OCI-LY3 (cell line): ENCODE measurements around the gene MOCS3.

Source experiments
- H2AFZ ChIP-seq: fragments of 200-600, 300-600 bp; shearing (Covaris generic); 2 replicates; pipeline ENCODE4 v1.6.0; 2014; ENCODE audit warnings: antibody characterized with exemption, low read depth, low read length
- H3K27ac ChIP-seq: fragments of 200-600, 300-600 bp; sonication (generic); 2 replicates; pipeline ENCODE4 v1.5.1; 2014; ENCODE audit warnings: mild to moderate bottlenecking, low read length, moderate library complexity, mixed read lengths
- H3K27me3 ChIP-seq: fragments of 200-600, 300-600 bp; sonication (generic); 2 replicates; pipeline ENCODE4 v1.6.1; 2014; ENCODE audit warnings: low read depth, low read length, mixed read lengths
- H3K36me3 ChIP-seq: fragments of 200-600, 300-600 bp; sonication (generic); replicated peaks from 2 replicates; pipeline ENCODE3; 2014; ENCODE audit warnings: low read depth, low read length, mixed read lengths
- H3K4me1 ChIP-seq: fragments of 300-600, 200-600 bp; sonication (generic); 2 replicates; pipeline ENCODE4 v1.6.1; 2014; ENCODE audit warnings: low read length, mixed read lengths
- H3K4me2 ChIP-seq: fragments of 200-600, 300-600 bp; sonication (generic); 2 replicates; pipeline ENCODE4 v1.6.1; 2014; ENCODE audit warnings: low read length, mixed read lengths
- H3K4me3 ChIP-seq: fragments of 300-600, 200-600 bp; sonication (generic); 2 replicates; pipeline ENCODE4 v1.5.1; 2014; ENCODE audit warnings: antibody characterized with exemption, mild to moderate bottlenecking, low read length, moderate library complexity
- H3K79me2 ChIP-seq: fragments of 300-600, 200-600 bp; shearing (Covaris generic); 2 replicates; pipeline ENCODE4 v1.6.1; 2014; ENCODE audit warnings: mild to moderate bottlenecking, low read length, mixed read lengths
- H3K9ac ChIP-seq: fragments of 300-600, 200-600 bp; shearing (Covaris generic); 2 replicates; pipeline ENCODE4 v1.6.0; 2014; ENCODE audit warnings: mild to moderate bottlenecking, low read length, moderate library complexity
- H3K9me3 ChIP-seq: fragments of 200-600, 300-600 bp; shearing (Covaris generic); 2 replicates; pipeline ENCODE4 v1.6.1; 2014; ENCODE audit warnings: low read length, mixed read lengths; ENCODE audit not compliant: insufficient read depth
- H4K20me1 ChIP-seq: fragments of 200-600, 300-600 bp; sonication (generic); 2 replicates; pipeline ENCODE4 v1.6.1; 2016; ENCODE audit warnings: low read length, mixed read lengths; ENCODE audit not compliant: insufficient read depth
- EZH2phosphoT487 ChIP-seq: fragments of 200-600 bp; shearing (Covaris generic); IDR thresholded peaks from 2 replicates; pipeline ENCODE4 v1.6.1; 2018; ENCODE audit warnings: antibody characterized with exemption, mixed run types, low read depth
- TF ChIP-seq, protein P1 (sequence below): fragments of 200-600, 300-600 bp; sonication (generic); IDR thresholded peaks from 2 replicates; pipeline ENCODE4 v1.5.1; 2014; ENCODE audit warnings: antibody characterized with exemption, low read length, low read depth

The MOCS3 gene

DNA sequence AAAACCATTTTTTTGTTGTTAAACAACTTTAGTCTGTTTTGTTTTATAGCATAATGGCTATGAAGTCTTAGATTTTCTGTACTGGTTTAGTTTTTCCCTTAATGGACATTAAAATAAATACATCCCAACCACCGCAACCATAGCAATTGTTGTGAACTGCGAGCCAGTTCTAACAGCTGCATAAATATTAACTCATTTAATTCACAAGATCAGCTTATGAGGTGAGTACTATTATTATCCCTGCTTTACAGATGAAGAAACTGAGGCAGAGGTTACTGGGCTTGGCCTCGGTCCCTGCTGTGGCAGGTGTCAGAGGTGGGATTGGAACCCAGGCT lies 23.1 kb downstream of the MOCS3 start:
- H4K20me1 ChIP-seq: no peaks in the 10 kb centered on the region
- no peaks in the 10 kb centered on the region for H3K36me3 ChIP-seq
- H3K4me1 ChIP-seq: 0 out of 2 replicates have a peak, but pooled peaks cover 3% of the 10 kb centered on the region
- H3K4me2 ChIP-seq: peak overlapping the region; percentile 63; the same call in 1 of the 2 replicates
- no peak overlapping the region for H3K9ac ChIP-seq
- H2AFZ ChIP-seq: no peak overlapping the region
- no peak for TF ChIP-seq EZH2phosphoT487
- TF ChIP-seq, protein P1, sequence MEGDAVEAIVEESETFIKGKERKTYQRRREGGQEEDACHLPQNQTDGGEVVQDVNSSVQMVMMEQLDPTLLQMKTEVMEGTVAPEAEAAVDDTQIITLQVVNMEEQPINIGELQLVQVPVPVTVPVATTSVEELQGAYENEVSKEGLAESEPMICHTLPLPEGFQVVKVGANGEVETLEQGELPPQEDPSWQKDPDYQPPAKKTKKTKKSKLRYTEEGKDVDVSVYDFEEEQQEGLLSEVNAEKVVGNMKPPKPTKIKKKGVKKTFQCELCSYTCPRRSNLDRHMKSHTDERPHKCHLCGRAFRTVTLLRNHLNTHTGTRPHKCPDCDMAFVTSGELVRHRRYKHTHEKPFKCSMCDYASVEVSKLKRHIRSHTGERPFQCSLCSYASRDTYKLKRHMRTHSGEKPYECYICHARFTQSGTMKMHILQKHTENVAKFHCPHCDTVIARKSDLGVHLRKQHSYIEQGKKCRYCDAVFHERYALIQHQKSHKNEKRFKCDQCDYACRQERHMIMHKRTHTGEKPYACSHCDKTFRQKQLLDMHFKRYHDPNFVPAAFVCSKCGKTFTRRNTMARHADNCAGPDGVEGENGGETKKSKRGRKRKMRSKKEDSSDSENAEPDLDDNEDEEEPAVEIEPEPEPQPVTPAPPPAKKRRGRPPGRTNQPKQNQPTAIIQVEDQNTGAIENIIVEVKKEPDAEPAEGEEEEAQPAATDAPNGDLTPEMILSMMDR: no peak
- H3K27ac ChIP-seq: no peak overlapping the region
- no peaks in the 10 kb centered on the region for H3K9me3 ChIP-seq
- H3K79me2 ChIP-seq: no peaks in the 10 kb centered on the region
- no peak overlapping the region for H3K4me3 ChIP-seq
- peaks cover 42% of the 10 kb centered on the region for H3K27me3 ChIP-seq

GRCh38 chr20:50982363-50982762 lies 23.7 kb downstream of the MOCS3 start:
- Histone ChIP-seq H2AFZ (no peak overlapping the region), H3K27me3 (peaks cover 40% of the 10 kb centered on the region), H3K79me2 (no peaks in the 10 kb centered on the region), H4K20me1 (no peaks in the 10 kb centered on the region), H3K4me1 (0 out of 2 replicates have a peak, but pooled peaks cover 3% of the 10 kb centered on the region), H3K27ac (no peak overlapping the region), H3K9ac (no peak overlapping the region), H3K4me2 (no peak overlapping the region), H3K9me3 (no peaks in the 10 kb centered on the region), H3K36me3 (no peaks in the 10 kb centered on the region), H3K4me3 (no peak overlapping the region)
- no peak for TF ChIP-seq EZH2phosphoT487
- TF ChIP-seq, protein P1: no peak

- H3K4me3 ChIP-seq: no peak overlapping the region
- H2AFZ ChIP-seq: no peak overlapping the region
- TF ChIP-seq, protein P1: no peak
- TF ChIP-seq EZH2phosphoT487: no peak
- H4K20me1 ChIP-seq: no peaks in the 10 kb centered on the region
- H3K27ac ChIP-seq: no peak overlapping the region
- no peaks in the 10 kb centered on the region for H3K79me2 ChIP-seq
- 0 out of 2 replicates have a peak, but pooled peaks cover 6% of the 10 kb centered on the region for H3K4me1 ChIP-seq
- H3K9me3 ChIP-seq: no peaks in the 10 kb centered on the region
- H3K9ac ChIP-seq: no peak overlapping the region
- H3K27me3 ChIP-seq: peaks cover 32% of the 10 kb centered on the region
- H3K4me2 ChIP-seq: no peak overlapping the region
- no peaks in the 10 kb centered on the region for H3K36me3 ChIP-seq
These were observed 24.7 kb downstream of the MOCS3 start for GRCh38 chr20:50983321-50983720.

DNA sequence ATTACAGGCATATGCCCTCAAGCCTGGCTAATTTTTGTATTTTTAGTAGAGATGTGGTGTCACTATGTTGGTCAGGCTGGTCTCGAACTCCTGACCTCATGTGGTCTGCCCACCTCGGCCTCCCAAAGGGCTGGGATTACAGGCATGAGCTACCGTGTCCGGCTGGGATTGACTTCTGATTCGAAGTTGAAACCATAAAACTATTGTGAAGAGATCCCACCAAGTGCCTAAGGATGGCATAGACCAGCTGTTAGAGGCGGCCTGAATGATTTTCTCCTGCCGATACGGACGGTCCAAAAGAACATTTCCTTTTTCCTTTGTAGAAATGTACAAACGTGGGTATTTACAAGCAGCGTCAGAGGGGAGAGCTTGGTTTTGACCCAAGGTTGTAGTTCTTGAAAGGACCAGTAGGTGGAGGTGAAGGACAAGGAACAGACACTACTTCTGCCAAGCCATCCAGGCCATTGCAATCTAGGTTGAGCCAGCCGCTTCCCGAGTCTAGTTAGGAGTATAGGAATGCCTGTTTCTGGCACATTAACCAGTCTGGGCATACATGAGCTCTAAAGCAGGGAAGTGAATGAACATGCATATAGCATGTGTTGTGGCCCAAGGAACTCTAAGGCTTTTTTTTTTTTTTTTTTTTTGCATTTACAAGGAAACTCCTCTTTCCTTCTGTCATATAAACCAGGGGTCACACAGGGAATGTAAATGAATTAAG lies 29.0 kb downstream of the MOCS3 start:
- no peaks in the 10 kb centered on the region for H3K36me3 ChIP-seq
- H3K79me2 ChIP-seq: no peaks in the 10 kb centered on the region
- no peaks in the 10 kb centered on the region for H3K9me3 ChIP-seq
- no peak overlapping the region for H3K9ac ChIP-seq
- peaks cover 12% of the 10 kb centered on the region for H3K4me1 ChIP-seq
- no peaks in the 10 kb centered on the region for H4K20me1 ChIP-seq
- H3K27me3 ChIP-seq: peaks cover 28% of the 10 kb centered on the region
- peak overlapping the region; percentile 65 for H3K4me2 ChIP-seq
- no peak for TF ChIP-seq EZH2phosphoT487
- TF ChIP-seq, protein P1: peak; percentile 96
- H2AFZ ChIP-seq: peak overlapping the region; percentile 94
- H3K27ac ChIP-seq: no peak overlapping the region
- peak overlapping the region; percentile 66 for H3K4me3 ChIP-seq
